ENCODE measurements around the gene NECTIN1.

The NECTIN1 gene

GRCh38 chr11:119687373-119688046 lies 41.5 kb downstream of the NECTIN1 start:
- Histone ChIP-seq H3K9ac (no peak overlapping the region), H3K4me2 (peak overlapping the region; percentile 88), H4K20me1 (peaks cover 79% of the 10 kb centered on the region), H3K4me1 (peaks cover 100% of the 10 kb centered on the region), H3K4me3 (no peak overlapping the region), H3K27ac (0 out of 2 replicates have a peak overlapping the region, but pooled peaks have one; percentile 26), H3K27me3 (no peaks in the 10 kb centered on the region), H3K36me3 (no peaks in the 10 kb centered on the region), H3K9me3 (no peaks in the 10 kb centered on the region)
- no peak for TF ChIP-seq Cebpa-rat (IDR thresholded peaks at IDR 0.05)

GRCh38 chr11:119686177-119686882 lies 42.7 kb downstream of the NECTIN1 start:
- H4K20me1 ChIP-seq = peaks cover 79% of the 10 kb centered on the region
- H3K27ac ChIP-seq = no peak overlapping the region
- peaks cover 97% of the 10 kb centered on the region for H3K4me1 ChIP-seq

GRCh38 chr11:119685111-119685746 lies 43.8 kb downstream of the NECTIN1 start:
- peak overlapping the region; percentile 50 for H3K9ac ChIP-seq
- peak overlapping the region; percentile 76 for H3K4me2 ChIP-seq
- H4K20me1 ChIP-seq = peaks cover 79% of the 10 kb centered on the region
- H3K4me1 ChIP-seq = peaks cover 96% of the 10 kb centered on the region
- H3K27me3 ChIP-seq = no peaks in the 10 kb centered on the region
- no peak for TF ChIP-seq Cebpa-rat (IDR thresholded peaks at IDR 0.05)
- 0 out of 2 replicates have a peak overlapping the region, but pooled peaks have one; percentile 50 for H3K27ac ChIP-seq
- no peaks in the 10 kb centered on the region for H3K36me3 ChIP-seq
- no peaks in the 10 kb centered on the region for H3K9me3 ChIP-seq
- no peak overlapping the region for H3K4me3 ChIP-seq

More at GRCh38 chr11:119686177-119686882, 42.7 kb downstream of the NECTIN1 start:
- no peaks in the 10 kb centered on the region for H3K9me3 ChIP-seq
- H3K36me3 ChIP-seq = no peaks in the 10 kb centered on the region
- no peak overlapping the region for H3K4me3 ChIP-seq
- no peaks in the 10 kb centered on the region for H3K27me3 ChIP-seq
- H3K4me2 ChIP-seq = peak overlapping the region; percentile 88; the same call in 1 of the 2 replicates
- TF ChIP-seq Cebpa-rat (IDR thresholded peaks at IDR 0.05) = no peak
- no peak overlapping the region for H3K9ac ChIP-seq

GRCh38 chr11:119684361-119685110 lies 44.5 kb downstream of the NECTIN1 start:
- Histone ChIP-seq H3K4me2 (peak overlapping the region; percentile 76), H3K27me3 (no peaks in the 10 kb centered on the region), H3K36me3 (no peaks in the 10 kb centered on the region; the same call in 1 of the 2 replicates), H3K4me1 (peaks cover 93% of the 10 kb centered on the region), H4K20me1 (peaks cover 72% of the 10 kb centered on the region), H3K4me3 (no peak overlapping the region), H3K27ac (peak overlapping the region; percentile 50), H3K9ac (peak overlapping the region; percentile 50), H3K9me3 (no peaks in the 10 kb centered on the region)
- TF ChIP-seq Cebpa-rat (IDR thresholded peaks at IDR 0.05) = no peak

DNA sequence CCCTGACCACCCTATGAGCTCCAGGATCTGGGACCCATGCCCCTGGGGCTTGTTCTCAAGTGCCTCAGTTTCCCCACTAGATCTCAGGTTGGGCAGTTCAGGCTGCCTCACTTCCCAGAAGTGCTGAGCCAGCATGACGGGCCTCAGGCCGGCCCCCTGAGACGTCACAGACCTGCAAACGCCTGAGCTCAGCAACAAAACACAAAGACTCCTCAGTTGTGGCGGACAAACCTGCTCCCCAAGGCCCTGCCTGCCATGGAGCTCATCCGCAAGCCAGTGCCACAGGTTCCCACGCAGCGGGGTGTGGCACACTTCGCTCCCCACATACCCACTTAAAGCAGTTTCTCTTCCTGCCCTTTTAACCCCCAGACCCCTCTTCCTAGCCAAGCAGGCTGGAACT lies 45.2 kb downstream of the NECTIN1 start:
- Histone ChIP-seq H3K4me3 (no peak overlapping the region), H3K27ac (peak overlapping the region; percentile 50)

GRCh38 chr11:119681361-119681910 lies 47.6 kb downstream of the NECTIN1 start:
- no peaks in the 10 kb centered on the region for H3K27me3 ChIP-seq
- no peak overlapping the region for H3K9ac ChIP-seq
- peak overlapping the region; percentile 21; the same call in 1 of the 2 replicates for H3K27ac ChIP-seq
- no peak for TF ChIP-seq Cebpa-rat (IDR thresholded peaks at IDR 0.05)
- H3K9me3 ChIP-seq = peaks cover 19% of the 10 kb centered on the region
- H3K4me2 ChIP-seq = peak overlapping the region; percentile 31; the same call in 1 of the 2 replicates
- peaks cover 77% of the 10 kb centered on the region for H3K4me1 ChIP-seq
- H3K36me3 ChIP-seq = peaks cover 22% of the 10 kb centered on the region
- no peak overlapping the region for H3K4me3 ChIP-seq
- H4K20me1 ChIP-seq = peaks cover 44% of the 10 kb centered on the region; the same call in 1 of the 2 replicates

More for the DNA sequence above, 45.2 kb downstream of the NECTIN1 start:
- Histone ChIP-seq H4K20me1 (peaks cover 67% of the 10 kb centered on the region), H3K36me3 (no peaks in the 10 kb centered on the region; the same call in 1 of the 2 replicates), H3K4me1 (peaks cover 90% of the 10 kb centered on the region), H3K9me3 (no peaks in the 10 kb centered on the region), H3K27me3 (no peaks in the 10 kb centered on the region), H3K9ac (peak overlapping the region; percentile 50; the same call in 1 of the 2 replicates), H3K4me2 (peak overlapping the region; percentile 76)
- no peak for TF ChIP-seq Cebpa-rat (IDR thresholded peaks at IDR 0.05)

DNA sequence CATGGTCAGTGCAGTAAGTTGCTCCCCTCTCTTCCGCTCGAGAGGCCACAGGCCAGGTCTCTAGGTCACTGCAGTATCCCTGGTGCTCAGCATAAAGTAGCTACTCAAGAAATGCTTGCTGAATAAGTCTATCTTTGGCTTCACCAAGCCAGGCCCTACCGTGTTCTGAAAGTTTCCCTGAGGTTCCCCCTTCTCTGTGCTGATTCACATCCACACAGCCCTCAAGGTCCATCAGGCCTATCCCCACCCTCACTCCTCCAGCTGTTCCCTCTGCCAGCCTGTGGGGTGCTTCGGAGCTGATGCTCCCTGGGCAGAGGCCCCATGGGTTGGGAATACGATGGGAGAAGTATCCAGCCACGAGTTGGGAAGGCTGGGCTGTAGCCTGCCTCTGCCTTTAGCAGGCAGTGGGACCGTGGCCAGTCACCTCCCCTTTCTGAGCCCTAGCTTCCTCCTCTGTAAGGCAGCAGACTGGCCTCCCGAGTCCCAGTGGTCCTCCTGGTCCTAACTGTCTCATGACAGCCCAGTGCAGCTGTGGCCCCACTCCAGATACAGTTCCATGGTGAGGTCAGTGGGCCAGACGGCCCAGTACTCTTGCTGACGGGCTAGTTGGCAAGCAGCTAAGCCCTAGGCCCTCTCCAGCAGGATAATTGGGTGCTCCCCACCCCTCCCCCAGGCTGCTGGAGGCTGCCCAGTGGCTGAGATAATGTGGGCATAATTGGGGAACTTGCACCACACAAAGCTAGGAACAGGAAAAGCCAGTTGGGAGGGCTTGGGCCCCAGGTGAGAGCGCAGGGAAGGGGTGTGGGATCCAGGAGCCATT lies 48.2 kb downstream of the NECTIN1 start:
- H3K9me3 ChIP-seq = peaks cover 19% of the 10 kb centered on the region
- H3K36me3 ChIP-seq = peaks cover 28% of the 10 kb centered on the region
- no peak overlapping the region for H3K4me3 ChIP-seq
- H4K20me1 ChIP-seq = peaks cover 37% of the 10 kb centered on the region; the same call in 1 of the 2 replicates
- no peaks in the 10 kb centered on the region for H3K27me3 ChIP-seq
- H3K4me1 ChIP-seq = peaks cover 77% of the 10 kb centered on the region
- peak overlapping the region; percentile 31; the same call in 1 of the 2 replicates for H3K4me2 ChIP-seq
- H3K9ac ChIP-seq = no peak overlapping the region
- H3K27ac ChIP-seq = peak overlapping the region; percentile 21; the same call in 1 of the 2 replicates
- no peak for TF ChIP-seq Cebpa-rat (IDR thresholded peaks at IDR 0.05)

GRCh38 chr11:119679346-119679745 lies 49.7 kb downstream of the NECTIN1 start:
- Histone ChIP-seq H3K4me3 (no peak overlapping the region), H3K9ac (no peak overlapping the region), H3K4me2 (no peak overlapping the region), H4K20me1 (peaks cover 23% of the 10 kb centered on the region; the same call in 1 of the 2 replicates), H3K36me3 (peaks cover 35% of the 10 kb centered on the region), H3K27me3 (no peaks in the 10 kb centered on the region), H3K9me3 (peaks cover 19% of the 10 kb centered on the region), H3K27ac (no peak overlapping the region; the same call in 1 of the 2 replicates), H3K4me1 (peaks cover 77% of the 10 kb centered on the region)
- TF ChIP-seq Cebpa-rat (IDR thresholded peaks at IDR 0.05) = no peak

Data from BLaER1 (cell line).